ENCODE results near the gene PC. TPM values are rescaled to one million over a fixed set of nuclear protein-coding genes. Genes with fewer than 3 reads are reported as not detected.

PC gene
- polyA plus RNA-seq, 2 of the 4 experiments (the other 2 are of a cell fraction), result 14.2 to 45.9 TPM

GRCh38 chr11:66886671-66887221 lies 71.4 kb downstream of the PC start (continued):
- TF ChIP-seq EHMT2 (IDR thresholded peaks at IDR 0.05; ENCODE audit: low read depth) (no peak), BHLHE40 (IDR thresholded peaks at IDR 0.05; ENCODE audit: low read depth, low read length) (no peak), HOXB5 (CRISPR knock-in tag; IDR thresholded peaks at IDR 0.05) (0 out of 2 replicates have a peak, but pooled peaks have one; percentile 57), POLR2AphosphoS2 (conservative IDR thresholded peaks at IDR 0.05; ENCODE audit: low read length) (no peak), HES2 (IDR thresholded peaks at IDR 0.05) (no peak), CHD4 (IDR thresholded peaks at IDR 0.05; ENCODE audit: borderline replicate concordance) (no peak), NPAS2 (CRISPR knock-in tag; IDR thresholded peaks at IDR 0.05; ENCODE audit: borderline replicate concordance) (no peak), E2F6 (IDR thresholded peaks at IDR 0.05; ENCODE audit: borderline replicate concordance, low read depth) (peak; percentile 77; the same call in 1 of the 2 replicates), RARB (CRISPR knock-in tag; IDR thresholded peaks at IDR 0.05) (no peak; the same call in 1 of the 2 replicates), ZSCAN20 (CRISPR knock-in tag; IDR thresholded peaks at IDR 0.05) (no peak), SREBF2 (IDR thresholded peaks at IDR 0.05) (no peak), HOXA7 (CRISPR knock-in tag; IDR thresholded peaks at IDR 0.05) (no peak), RFX5 (IDR thresholded peaks at IDR 0.05) (no peak), MAZ (IDR thresholded peaks at IDR 0.05; ENCODE audit: borderline replicate concordance, low read depth, low read length) (no peak), EHF (CRISPR knock-in tag; IDR thresholded peaks at IDR 0.05) (peak; percentile 64; the same call in 1 of the 2 replicates), POLR2A (IDR thresholded peaks at IDR 0.05; ENCODE audit: low read length) (0 out of 2 replicates have a peak, but pooled peaks have one; percentile 13), MAFK (IDR thresholded peaks at IDR 0.05; ENCODE audit: partially characterized antibody) (peak; percentile 98), ZFP36 (IDR thresholded peaks at IDR 0.05; ENCODE audit: borderline replicate concordance, partially characterized antibody) (no peak), ZNF302 (CRISPR knock-in tag; IDR thresholded peaks at IDR 0.05) (peak; percentile 63; the same call in 1 of the 2 replicates), EP300 (IDR thresholded peaks at IDR 0.05) (no peak; a peak in 1 of 5 replicates), TP53 (CRISPR knock-in tag; IDR thresholded peaks at IDR 0.05) (no peak), CHD2 (IDR thresholded peaks at IDR 0.05; ENCODE audit: low read length, partially characterized antibody) (no peak), FOSL2 (IDR thresholded peaks at IDR 0.05) (no peak), FOSL2 (CRISPR knock-in tag; IDR thresholded peaks at IDR 0.05) (peak; percentile 77), NR3C1 (IDR thresholded peaks at IDR 0.05) (no peak)
- TF ChIP-seq, protein P1, sequence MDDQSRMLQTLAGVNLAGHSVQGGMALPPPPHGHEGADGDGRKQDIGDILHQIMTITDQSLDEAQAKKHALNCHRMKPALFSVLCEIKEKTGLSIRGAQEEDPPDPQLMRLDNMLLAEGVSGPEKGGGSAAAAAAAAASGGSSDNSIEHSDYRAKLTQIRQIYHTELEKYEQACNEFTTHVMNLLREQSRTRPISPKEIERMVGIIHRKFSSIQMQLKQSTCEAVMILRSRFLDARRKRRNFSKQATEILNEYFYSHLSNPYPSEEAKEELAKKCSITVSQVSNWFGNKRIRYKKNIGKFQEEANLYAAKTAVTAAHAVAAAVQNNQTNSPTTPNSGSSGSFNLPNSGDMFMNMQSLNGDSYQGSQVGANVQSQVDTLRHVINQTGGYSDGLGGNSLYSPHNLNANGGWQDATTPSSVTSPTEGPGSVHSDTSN (IDR thresholded peaks at IDR 0.05), result peak; percentile 15; the same call in 1 of the 2 replicates
- TF ChIP-seq, protein P2, sequence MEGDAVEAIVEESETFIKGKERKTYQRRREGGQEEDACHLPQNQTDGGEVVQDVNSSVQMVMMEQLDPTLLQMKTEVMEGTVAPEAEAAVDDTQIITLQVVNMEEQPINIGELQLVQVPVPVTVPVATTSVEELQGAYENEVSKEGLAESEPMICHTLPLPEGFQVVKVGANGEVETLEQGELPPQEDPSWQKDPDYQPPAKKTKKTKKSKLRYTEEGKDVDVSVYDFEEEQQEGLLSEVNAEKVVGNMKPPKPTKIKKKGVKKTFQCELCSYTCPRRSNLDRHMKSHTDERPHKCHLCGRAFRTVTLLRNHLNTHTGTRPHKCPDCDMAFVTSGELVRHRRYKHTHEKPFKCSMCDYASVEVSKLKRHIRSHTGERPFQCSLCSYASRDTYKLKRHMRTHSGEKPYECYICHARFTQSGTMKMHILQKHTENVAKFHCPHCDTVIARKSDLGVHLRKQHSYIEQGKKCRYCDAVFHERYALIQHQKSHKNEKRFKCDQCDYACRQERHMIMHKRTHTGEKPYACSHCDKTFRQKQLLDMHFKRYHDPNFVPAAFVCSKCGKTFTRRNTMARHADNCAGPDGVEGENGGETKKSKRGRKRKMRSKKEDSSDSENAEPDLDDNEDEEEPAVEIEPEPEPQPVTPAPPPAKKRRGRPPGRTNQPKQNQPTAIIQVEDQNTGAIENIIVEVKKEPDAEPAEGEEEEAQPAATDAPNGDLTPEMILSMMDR (IDR thresholded peaks at IDR 0.05), result no peak
- TF ChIP-seq, protein P3, sequence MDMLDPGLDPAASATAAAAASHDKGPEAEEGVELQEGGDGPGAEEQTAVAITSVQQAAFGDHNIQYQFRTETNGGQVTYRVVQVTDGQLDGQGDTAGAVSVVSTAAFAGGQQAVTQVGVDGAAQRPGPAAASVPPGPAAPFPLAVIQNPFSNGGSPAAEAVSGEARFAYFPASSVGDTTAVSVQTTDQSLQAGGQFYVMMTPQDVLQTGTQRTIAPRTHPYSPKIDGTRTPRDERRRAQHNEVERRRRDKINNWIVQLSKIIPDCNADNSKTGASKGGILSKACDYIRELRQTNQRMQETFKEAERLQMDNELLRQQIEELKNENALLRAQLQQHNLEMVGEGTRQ (IDR thresholded peaks at IDR 0.05), result peak; percentile 57; the same call in 1 of the 2 replicates
- TF ChIP-seq, protein P4, sequence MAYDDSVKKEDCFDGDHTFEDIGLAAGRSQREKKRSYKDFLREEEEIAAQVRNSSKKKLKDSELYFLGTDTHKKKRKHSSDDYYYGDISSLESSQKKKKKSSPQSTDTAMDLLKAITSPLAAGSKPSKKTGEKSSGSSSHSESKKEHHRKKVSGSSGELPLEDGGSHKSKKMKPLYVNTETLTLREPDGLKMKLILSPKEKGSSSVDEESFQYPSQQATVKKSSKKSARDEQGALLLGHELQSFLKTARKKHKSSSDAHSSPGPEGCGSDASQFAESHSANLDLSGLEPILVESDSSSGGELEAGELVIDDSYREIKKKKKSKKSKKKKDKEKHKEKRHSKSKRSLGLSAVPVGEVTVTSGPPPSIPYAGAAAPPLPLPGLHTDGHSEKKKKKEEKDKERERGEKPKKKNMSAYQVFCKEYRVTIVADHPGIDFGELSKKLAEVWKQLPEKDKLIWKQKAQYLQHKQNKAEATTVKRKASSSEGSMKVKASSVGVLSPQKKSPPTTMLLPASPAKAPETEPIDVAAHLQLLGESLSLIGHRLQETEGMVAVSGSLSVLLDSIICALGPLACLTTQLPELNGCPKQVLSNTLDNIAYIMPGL (CRISPR knock-in tag; IDR thresholded peaks at IDR 0.05; ENCODE audit: borderline replicate concordance), result no peak
